OCI-LY7 (cell line): Measurements from ENCODE around the gene SNAP47. TPM values are rescaled to one million over a fixed set of nuclear protein-coding genes. Genes with fewer than 3 reads are reported as not detected.

Experiments used
- BruUV-seq: library from RNA; stranded (reverse); fragments of 400-500 nt; replicated peaks from 2 replicates; lab custom pipeline; 2021; lab: Mats Ljungman, UMichigan
- CTCF ChIA-PET: fragments of 300-600 bp; sonication (Branson Sonifier 250); formaldehyde crosslinking; loops from one replicate; lab custom pipeline; 2022; ENCODE audit warnings: antibody characterized with exemption; ENCODE audit not compliant: unreplicated experiment; lab: Charles Lee
- POLR2A ChIA-PET: fragments of 300-600 bp; sonication (Branson Sonifier 250); formaldehyde crosslinking; loops from one replicate; lab custom pipeline; 2022; ENCODE audit warnings: antibody characterized with exemption; lab: Charles Lee
- DNase-seq: peaks from one replicate; pipeline ENCODE4 v3.0.0-alpha.2; 2015; ENCODE audit warnings: low spot score
- H2AFZ ChIP-seq: fragments of 200-600 bp; sonication (generic), shearing (Covaris generic); 2 replicates; pipeline ENCODE4 v1.6.1; 2014; ENCODE audit warnings: mild to moderate bottlenecking, antibody characterized with exemption, low read length, moderate library complexity
- H3K27ac ChIP-seq: fragments of 200-600 bp; sonication (generic); 2 replicates; pipeline ENCODE4 v1.5.1; 2014; ENCODE audit warnings: mixed run types, low read depth, mild to moderate bottlenecking, moderate library complexity, low read length, inconsistent platforms; ENCODE audit not compliant: poor library complexity, severe bottlenecking
- H3K36me3 ChIP-seq: fragments of 200-600 bp; sonication (generic); 2 replicates; pipeline ENCODE4 v1.6.1; 2014; ENCODE audit warnings: mild to moderate bottlenecking, antibody characterized with exemption, low read length, moderate library complexity, mixed read lengths; ENCODE audit not compliant: insufficient read depth
- H3K4me1 ChIP-seq: fragments of 200-600 bp; sonication (generic); 2 replicates; pipeline ENCODE4 v1.5.1; 2014; ENCODE audit warnings: mild to moderate bottlenecking, low read length; ENCODE audit not compliant: insufficient read depth, poor library complexity, severe bottlenecking
- H3K4me2 ChIP-seq: fragments of 200-600 bp; sonication (generic); 2 replicates; pipeline ENCODE4 v1.6.1; 2014; ENCODE audit warnings: mild to moderate bottlenecking, low read length
- H3K4me3 ChIP-seq: fragments of 200-600 bp; sonication (generic); 2 replicates; pipeline ENCODE4 v1.5.1; 2014; ENCODE audit warnings: mild to moderate bottlenecking, low read depth, low read length; ENCODE audit not compliant: poor library complexity, severe bottlenecking
- H3K79me2 ChIP-seq: fragments of 200-600 bp; sonication (generic); 2 replicates; pipeline ENCODE4 v1.6.1; 2016; ENCODE audit warnings: low read depth, mild to moderate bottlenecking, low read length, moderate library complexity, mixed read lengths; ENCODE audit not compliant: insufficient read depth
- H3K9me2 ChIP-seq: fragments of 200-600 bp; sonication (generic); 2 replicates; pipeline ENCODE4 v1.6.1; 2016; ENCODE audit warnings: mild to moderate bottlenecking, low read length, mixed read lengths; ENCODE audit not compliant: insufficient read depth
- H3K9me3 ChIP-seq: fragments of 200-600 bp; sonication (generic); 2 replicates; pipeline ENCODE4 v1.6.1; 2014; ENCODE audit warnings: mild to moderate bottlenecking, mixed run types, low read length, mixed read lengths
- H4K20me1 ChIP-seq: fragments of 200-600 bp; sonication (generic); 2 replicates; pipeline ENCODE4 v1.6.1; 2014; ENCODE audit warnings: mild to moderate bottlenecking, antibody characterized with exemption, low read length, moderate library complexity, mixed read lengths; ENCODE audit not compliant: insufficient read depth
- CTCF ChIP-seq: fragments of 200-600 bp; sonication (generic); conservative IDR thresholded peaks from 2 replicates; pipeline ENCODE4 v1.5.1; 2014; ENCODE audit warnings: mild to moderate bottlenecking, antibody characterized with exemption, low read length, moderate library complexity, mixed read lengths
- EZH2phosphoT487 ChIP-seq: fragments of 200-600 bp; sonication (generic); IDR thresholded peaks from 2 replicates; pipeline ENCODE4 v1.6.1; 2018; ENCODE audit warnings: low read depth, borderline replicate concordance, mild to moderate bottlenecking, mixed run types, antibody characterized with exemption, low read length, moderate library complexity, mixed read lengths
- intact Hi-C: fragments of 100-400 bp; cut with micrococcal nuclease; formaldehyde crosslinking; loops from one replicate; pipeline ENCODE4 v1.10.0; 2022; ENCODE audit not compliant: unreplicated experiment
- total RNA-seq, 2 experiments: library from RNA; depleted of rRNA in 1 of 2; stranded (reverse); fragments of >200 nt in 1 of 2; shearing (Covaris generic) in 1 of 2; gene quantifications; 2 replicates each; pipeline ENCODE4 v1.2.3, GENCODE V29; 2014 to 2022

Gene SNAP47
- total RNA-seq, 2 experiments from 2014 or later: 29.8 to 44.2 TPM

DNA sequence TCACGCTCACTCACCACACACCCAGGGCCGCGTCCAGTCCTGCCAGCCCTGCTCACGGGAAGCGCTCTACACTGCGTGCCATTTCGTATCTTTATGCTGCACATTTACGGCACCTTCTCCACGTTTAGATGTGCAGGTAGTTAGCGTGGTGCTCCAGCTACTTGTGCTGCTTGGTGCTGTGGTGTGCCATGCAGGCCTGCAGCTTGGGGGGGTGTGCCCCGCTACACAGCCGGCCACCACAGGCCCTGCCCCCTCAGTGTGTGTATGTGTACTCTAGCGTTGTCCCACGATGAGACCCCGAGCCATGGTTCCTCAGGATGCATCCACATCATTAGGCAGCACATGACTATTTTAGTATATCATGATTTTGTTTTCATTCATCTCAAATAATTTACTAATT lies 38.3 kb downstream of the SNAP47 start:
- Histone ChIP-seq H3K4me2 (no peak overlapping the region), H3K9me3 (no peaks in the 10 kb centered on the region), H3K4me1 (no peaks in the 10 kb centered on the region), H3K27ac (no peak overlapping the region), H3K79me2 (no peaks in the 10 kb centered on the region), H3K9me2 (no peaks in the 10 kb centered on the region), H2AFZ (no peak overlapping the region), H3K36me3 (peaks cover 10% of the 10 kb centered on the region; the same call in 1 of the 2 replicates), H4K20me1 (no peaks in the 10 kb centered on the region), H3K4me3 (no peak overlapping the region)
- ChIA-PET CTCF (no interaction called here), POLR2A (no interaction called here)
- intact Hi-C loops: no loop called here
- TF ChIP-seq EZH2phosphoT487: no peak
- no peak for TF ChIP-seq CTCF
- DNase-seq: no peak
- no TSS peak for BruUV-seq

DNA sequence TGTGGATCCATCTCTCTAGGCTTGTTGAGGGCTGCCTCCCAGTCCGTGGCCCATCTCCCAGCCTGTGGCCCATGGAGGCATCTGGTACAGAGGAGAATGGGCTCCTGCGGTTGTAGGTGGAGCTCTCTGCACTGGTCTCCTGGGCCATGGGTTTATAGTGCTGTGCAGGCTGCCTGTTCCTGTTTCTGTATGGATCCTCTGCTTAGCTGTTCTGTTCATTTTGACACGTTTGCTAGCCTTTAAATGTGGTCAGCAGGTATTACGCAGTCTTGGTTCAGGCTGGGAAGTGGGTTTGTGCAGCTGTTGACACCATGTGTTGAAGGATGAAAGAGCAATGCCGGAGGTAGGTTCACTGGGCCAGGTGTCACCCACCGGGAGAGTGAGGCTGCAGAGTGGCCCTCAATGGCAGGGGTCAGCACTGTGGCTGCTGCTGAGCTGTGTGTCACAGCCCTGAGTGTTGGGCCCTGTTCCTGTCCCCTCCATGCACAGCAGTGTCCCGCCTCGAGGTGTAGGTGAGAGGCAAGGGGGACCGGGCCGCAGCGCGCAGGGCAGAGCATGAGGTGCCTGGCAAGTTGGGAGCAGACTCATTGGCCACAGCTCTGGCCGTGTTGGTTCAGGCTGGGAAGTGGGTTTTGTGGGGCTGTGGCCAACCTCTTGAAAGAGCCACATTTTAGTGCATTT lies 39.0 kb downstream of the SNAP47 start:
- POLR2A ChIA-PET: no interaction called here
- Histone ChIP-seq H3K79me2 (no peaks in the 10 kb centered on the region), H3K27ac (no peak overlapping the region), H3K4me3 (no peak overlapping the region), H2AFZ (no peak overlapping the region), H3K36me3 (peaks cover 8% of the 10 kb centered on the region; the same call in 1 of the 2 replicates), H3K9me2 (no peaks in the 10 kb centered on the region), H4K20me1 (no peaks in the 10 kb centered on the region), H3K9me3 (no peaks in the 10 kb centered on the region), H3K4me2 (no peak overlapping the region), H3K4me1 (no peaks in the 10 kb centered on the region)
- TF ChIP-seq EZH2phosphoT487 (no peak), CTCF (no peak)
- intact Hi-C loops: no loop called here
- BruUV-seq: no TSS peak
- DNase-seq: no peak
- CTCF ChIA-PET: no interaction called here

DNA sequence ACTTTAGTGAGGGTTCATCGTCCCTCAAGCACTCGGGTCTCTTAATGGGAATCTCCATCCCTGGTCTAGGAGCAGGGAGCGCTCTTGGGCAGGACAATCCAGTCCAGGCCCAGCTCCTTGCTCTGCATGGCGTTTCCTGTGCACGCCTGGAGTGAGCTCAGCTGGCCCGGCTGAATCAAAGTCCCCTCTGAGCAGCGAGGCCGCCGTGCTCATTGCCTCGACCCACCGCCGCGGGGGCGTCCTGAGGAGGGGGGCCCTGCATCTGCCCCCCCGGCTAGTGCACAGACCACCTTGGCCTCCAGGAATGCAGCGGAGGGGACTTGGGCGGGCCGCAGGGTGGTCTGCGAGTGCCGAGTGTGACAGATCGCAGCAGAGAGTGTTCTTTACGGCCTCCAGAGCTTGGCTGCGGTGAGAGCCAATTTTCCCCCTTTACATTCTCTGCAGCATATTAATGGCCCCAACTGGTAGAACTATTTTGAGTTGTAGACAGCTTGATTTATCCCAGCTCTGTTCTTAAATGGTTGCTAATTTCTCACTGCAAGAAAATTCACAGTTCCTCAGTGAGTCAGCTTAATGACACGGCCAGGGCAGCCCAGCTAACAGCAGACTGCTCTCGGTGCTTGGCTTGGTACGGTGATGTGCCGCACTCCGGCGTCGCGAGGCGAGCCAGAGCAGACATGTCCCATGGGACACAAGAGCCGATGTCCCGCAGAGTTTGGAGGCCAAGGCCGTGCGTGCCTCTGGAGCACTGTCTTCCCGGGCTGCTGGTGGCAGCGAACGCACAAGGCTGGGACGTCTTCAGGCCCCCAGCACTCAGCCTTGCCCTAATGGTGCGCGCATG lies 39.8 kb downstream of the SNAP47 start:
- Histone ChIP-seq H3K36me3 (peaks cover 8% of the 10 kb centered on the region; the same call in 1 of the 2 replicates), H3K27ac (no peak overlapping the region), H3K4me3 (no peak overlapping the region), H3K9me2 (no peaks in the 10 kb centered on the region), H3K4me2 (no peak overlapping the region), H3K79me2 (no peaks in the 10 kb centered on the region), H3K4me1 (no peaks in the 10 kb centered on the region), H3K9me3 (no peaks in the 10 kb centered on the region), H4K20me1 (no peaks in the 10 kb centered on the region), H2AFZ (no peak overlapping the region)
- TF ChIP-seq EZH2phosphoT487: no peak
- no TSS peak for BruUV-seq
- intact Hi-C loops: no loop called here
- ChIA-PET CTCF (no interaction called here), POLR2A (no interaction called here)
- no peak for DNase-seq
